Panc1 (cell line): ENCODE data around the gene CISD3. TPM values are rescaled to one million over a fixed set of nuclear protein-coding genes. Genes with fewer than 3 reads are reported as not detected.

Experiments
- ATAC-seq: fragments of 200-7000 bp; cut with Tn5 transposase; 2 replicates; pipeline ENCODE4 v1.9.1; 2020; ENCODE audit warnings: mild to moderate bottlenecking, moderate library complexity
- BruUV-seq: library from RNA; stranded (reverse); fragments of 400-500 nt; replicated peaks from 2 replicates; lab custom pipeline; 2021; lab: Mats Ljungman, UMichigan
- CTCF ChIA-PET: fragments of 300-600 bp; sonication (Branson Sonifier 250); formaldehyde crosslinking; loops from one replicate; lab custom pipeline; 2022; ENCODE audit warnings: antibody characterized with exemption; lab: Charles Lee
- POLR2A ChIA-PET: fragments of 300-600 bp; sonication (Branson Sonifier 250); formaldehyde crosslinking; loops from one replicate; lab custom pipeline; 2022; ENCODE audit warnings: antibody characterized with exemption; lab: Charles Lee
- DNase-seq: peaks from one replicate; pipeline ENCODE4 v3.0.0-alpha.2; 2010; ENCODE audit warnings: low read depth, low spot score
- H3K27ac ChIP-seq: 2 replicates; pipeline ENCODE4 v1.5.1; 2011; ENCODE audit warnings: mild to moderate bottlenecking, low read length, inconsistent platforms
- H3K27me3 ChIP-seq: fragments of 200-500 bp; sonication (Bioruptor generic); 2 replicates; pipeline ENCODE4 v1.6.0; 2014; ENCODE audit warnings: low read length, inconsistent platforms; ENCODE audit not compliant: control insufficient read depth, insufficient read depth
- H3K36me3 ChIP-seq: fragments of 200-500 bp; sonication (Bioruptor generic); 2 replicates; pipeline ENCODE4 v1.5.1; 2014; ENCODE audit warnings: inconsistent platforms, mild to moderate bottlenecking, low read length, moderate library complexity; ENCODE audit not compliant: control insufficient read depth, insufficient read depth
- H3K4me1 ChIP-seq: 2 replicates; pipeline ENCODE4 v1.5.1; 2011; ENCODE audit warnings: inconsistent platforms, mild to moderate bottlenecking, low read length, moderate library complexity; ENCODE audit not compliant: control insufficient read depth, insufficient read depth
- H3K4me3 ChIP-seq, 2 experiments: 2 replicates each; pipeline ENCODE4 v1.5.1; 2011 to 2012; ENCODE audit warnings: low read depth in 2 of 2, low read length in 2 of 2, mild to moderate bottlenecking in 2 of 2, inconsistent platforms in 1 of 2, moderate library complexity in 1 of 2
- H3K9me3 ChIP-seq: fragments of 200-500 bp; sonication (Bioruptor generic); 2 replicates; pipeline ENCODE4 v1.5.1; 2014; ENCODE audit warnings: low read depth, mild to moderate bottlenecking, inconsistent platforms, low read length, moderate library complexity; ENCODE audit not compliant: control insufficient read depth, insufficient read depth
- POLR2AphosphoS5 ChIP-seq: IDR thresholded peaks from 2 replicates; pipeline ENCODE4 v1.6.1; 2012; ENCODE audit warnings: mild to moderate bottlenecking, low read depth, low read length, moderate library complexity
- SIN3A ChIP-seq: IDR thresholded peaks from 2 replicates; pipeline ENCODE4 v1.6.1; 2012; ENCODE audit warnings: low read depth, mild to moderate bottlenecking, low read length, moderate library complexity, borderline replicate concordance; ENCODE audit not compliant: insufficient read depth
- TCF7L2 ChIP-seq: IDR thresholded peaks from 2 replicates; pipeline ENCODE4 v1.6.1; 2011; ENCODE audit warnings: mild to moderate bottlenecking, low read depth, low read length, inconsistent platforms
- in situ Hi-C: cut with HindIII; loops from 2 replicates; pipeline ENCODE4 v1.10.0; 2016; ENCODE audit warnings: low sequenced_read_pairs, low pct_unique_long_range_greater_than_20kb
- intact Hi-C: fragments of 100-400 bp; cut with micrococcal nuclease; formaldehyde crosslinking; loops from one replicate; pipeline ENCODE4 v1.10.0; 2022; ENCODE audit not compliant: unreplicated experiment
- total RNA-seq: library from RNA; stranded (reverse); gene quantifications from one replicate; pipeline ENCODE4 v1.2.1, GENCODE V29; 2021; ENCODE audit not compliant: unreplicated experiment
- TF ChIP-seq, protein P1 (sequence below), 2 experiments: IDR thresholded peaks; 2 replicates each; pipeline ENCODE4 v1.6.1; 2011 to 2012; ENCODE audit warnings: low read depth in 2 of 2, control low read depth in 1 of 2, low read length in 1 of 2, mild to moderate bottlenecking in 1 of 2, moderate library complexity in 1 of 2; ENCODE audit not compliant: insufficient read depth in 1 of 2
- TF ChIP-seq, protein P2 (sequence below): fragments of 450-650 bp; IDR thresholded peaks from 2 replicates; pipeline ENCODE4 v1.5.1; 2017; ENCODE audit warnings: mild to moderate bottlenecking

The CISD3 gene
- total RNA-seq, 1 experiment from 2014 or later, result 45.0 TPM

- H3K27ac ChIP-seq, result peak overlapping the region; percentile 51; the same call in 1 of the 2 replicates
- H3K4me3 ChIP-seq, result no peak overlapping the region
- intact Hi-C loops (no loop called here), in situ Hi-C loops (no loop called here)
- ChIA-PET CTCF (interaction anchor here (0.6 to 1.2 kb wide), 8 partner anchors 27 to 187 kb away, joined by 3 to 12 read pairs (median 8); partner anchors contain the start of gene EPOP), POLR2A (no interaction called here)
- TF ChIP-seq POLR2AphosphoS5 (no peak), TCF7L2 (no peak)
- TF ChIP-seq, protein P1, sequence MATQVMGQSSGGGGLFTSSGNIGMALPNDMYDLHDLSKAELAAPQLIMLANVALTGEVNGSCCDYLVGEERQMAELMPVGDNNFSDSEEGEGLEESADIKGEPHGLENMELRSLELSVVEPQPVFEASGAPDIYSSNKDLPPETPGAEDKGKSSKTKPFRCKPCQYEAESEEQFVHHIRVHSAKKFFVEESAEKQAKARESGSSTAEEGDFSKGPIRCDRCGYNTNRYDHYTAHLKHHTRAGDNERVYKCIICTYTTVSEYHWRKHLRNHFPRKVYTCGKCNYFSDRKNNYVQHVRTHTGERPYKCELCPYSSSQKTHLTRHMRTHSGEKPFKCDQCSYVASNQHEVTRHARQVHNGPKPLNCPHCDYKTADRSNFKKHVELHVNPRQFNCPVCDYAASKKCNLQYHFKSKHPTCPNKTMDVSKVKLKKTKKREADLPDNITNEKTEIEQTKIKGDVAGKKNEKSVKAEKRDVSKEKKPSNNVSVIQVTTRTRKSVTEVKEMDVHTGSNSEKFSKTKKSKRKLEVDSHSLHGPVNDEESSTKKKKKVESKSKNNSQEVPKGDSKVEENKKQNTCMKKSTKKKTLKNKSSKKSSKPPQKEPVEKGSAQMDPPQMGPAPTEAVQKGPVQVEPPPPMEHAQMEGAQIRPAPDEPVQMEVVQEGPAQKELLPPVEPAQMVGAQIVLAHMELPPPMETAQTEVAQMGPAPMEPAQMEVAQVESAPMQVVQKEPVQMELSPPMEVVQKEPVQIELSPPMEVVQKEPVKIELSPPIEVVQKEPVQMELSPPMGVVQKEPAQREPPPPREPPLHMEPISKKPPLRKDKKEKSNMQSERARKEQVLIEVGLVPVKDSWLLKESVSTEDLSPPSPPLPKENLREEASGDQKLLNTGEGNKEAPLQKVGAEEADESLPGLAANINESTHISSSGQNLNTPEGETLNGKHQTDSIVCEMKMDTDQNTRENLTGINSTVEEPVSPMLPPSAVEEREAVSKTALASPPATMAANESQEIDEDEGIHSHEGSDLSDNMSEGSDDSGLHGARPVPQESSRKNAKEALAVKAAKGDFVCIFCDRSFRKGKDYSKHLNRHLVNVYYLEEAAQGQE (IDR thresholded peaks at IDR 0.05; ENCODE audit: insufficient read depth in 1 of 2, low read depth in 2 of 2, low read length in 1 of 2), result no peak
- TF ChIP-seq, protein P2, sequence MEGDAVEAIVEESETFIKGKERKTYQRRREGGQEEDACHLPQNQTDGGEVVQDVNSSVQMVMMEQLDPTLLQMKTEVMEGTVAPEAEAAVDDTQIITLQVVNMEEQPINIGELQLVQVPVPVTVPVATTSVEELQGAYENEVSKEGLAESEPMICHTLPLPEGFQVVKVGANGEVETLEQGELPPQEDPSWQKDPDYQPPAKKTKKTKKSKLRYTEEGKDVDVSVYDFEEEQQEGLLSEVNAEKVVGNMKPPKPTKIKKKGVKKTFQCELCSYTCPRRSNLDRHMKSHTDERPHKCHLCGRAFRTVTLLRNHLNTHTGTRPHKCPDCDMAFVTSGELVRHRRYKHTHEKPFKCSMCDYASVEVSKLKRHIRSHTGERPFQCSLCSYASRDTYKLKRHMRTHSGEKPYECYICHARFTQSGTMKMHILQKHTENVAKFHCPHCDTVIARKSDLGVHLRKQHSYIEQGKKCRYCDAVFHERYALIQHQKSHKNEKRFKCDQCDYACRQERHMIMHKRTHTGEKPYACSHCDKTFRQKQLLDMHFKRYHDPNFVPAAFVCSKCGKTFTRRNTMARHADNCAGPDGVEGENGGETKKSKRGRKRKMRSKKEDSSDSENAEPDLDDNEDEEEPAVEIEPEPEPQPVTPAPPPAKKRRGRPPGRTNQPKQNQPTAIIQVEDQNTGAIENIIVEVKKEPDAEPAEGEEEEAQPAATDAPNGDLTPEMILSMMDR, result peak; percentile 85
- no peaks in the 10 kb centered on the region for H3K27me3 ChIP-seq
- BruUV-seq, result no TSS peak
- DNase-seq, result no peak
- no peaks in the 10 kb centered on the region for H3K9me3 ChIP-seq
- ATAC-seq, result peak; percentile 31
- no peaks in the 10 kb centered on the region; the same call in 1 of the 2 replicates for H3K36me3 ChIP-seq
- H3K4me1 ChIP-seq, result peaks cover 35% of the 10 kb centered on the region
Observed at GRCh38 chr17:38735161-38735997, 5.2 kb downstream of the CISD3 start.

DNA sequence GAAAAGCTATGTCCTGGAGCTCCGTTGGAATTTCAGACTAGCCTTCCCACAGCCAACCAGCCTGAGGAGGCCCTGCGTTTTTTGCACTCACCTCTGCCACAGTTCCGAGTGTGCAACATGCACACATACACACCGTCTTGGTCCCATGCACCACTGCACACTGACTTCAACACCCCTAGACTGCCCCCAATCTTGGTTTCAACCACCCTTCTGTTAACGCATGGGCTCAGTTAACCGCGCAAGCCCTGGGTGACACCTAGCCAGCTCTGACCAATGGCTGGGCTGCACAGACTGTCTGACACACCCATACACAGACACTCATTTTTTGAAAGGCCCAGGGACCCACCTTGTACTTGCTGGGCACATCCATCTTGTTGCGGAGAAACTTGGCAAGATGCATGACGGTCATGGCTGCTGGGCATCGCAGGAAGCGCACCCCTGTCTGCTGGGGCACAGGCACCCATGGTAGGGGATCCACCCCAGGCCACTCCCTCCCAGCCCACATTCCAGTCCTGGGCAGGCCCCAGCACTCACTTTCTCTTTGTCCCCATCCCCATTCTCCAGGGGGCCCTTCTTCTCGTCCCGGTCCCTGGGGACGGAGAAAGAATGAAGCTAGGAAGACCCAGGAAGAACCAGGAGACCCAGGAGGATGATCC is 8.0 kb downstream of the CISD3 start:
- intact Hi-C loops (no loop called here), in situ Hi-C loops (no loop called here)
- peaks cover 29% of the 10 kb centered on the region for H3K4me1 ChIP-seq
- ATAC-seq (no peak), DNase-seq (no peak)
- no peak overlapping the region for H3K27ac ChIP-seq
- H3K9me3 ChIP-seq, result no peaks in the 10 kb centered on the region
- POLR2A ChIA-PET, result no interaction called here
- no peak for TF ChIP-seq TCF7L2
- TF ChIP-seq POLR2AphosphoS5, result no peak
- TF ChIP-seq, protein P2, result no peak
- TF ChIP-seq, protein P1 (IDR thresholded peaks at IDR 0.05; ENCODE audit: insufficient read depth in 1 of 2, low read depth in 2 of 2, low read length in 1 of 2), result no peak
- no peak for TF ChIP-seq SIN3A
- no peak overlapping the region for H3K4me3 ChIP-seq
- CTCF ChIA-PET, result no interaction called here
- no peaks in the 10 kb centered on the region for H3K27me3 ChIP-seq
- H3K36me3 ChIP-seq, result no peaks in the 10 kb centered on the region; the same call in 1 of the 2 replicates
- BruUV-seq, result no TSS peak
